ENCODE measurements around the gene CHCHD4.

DNA sequence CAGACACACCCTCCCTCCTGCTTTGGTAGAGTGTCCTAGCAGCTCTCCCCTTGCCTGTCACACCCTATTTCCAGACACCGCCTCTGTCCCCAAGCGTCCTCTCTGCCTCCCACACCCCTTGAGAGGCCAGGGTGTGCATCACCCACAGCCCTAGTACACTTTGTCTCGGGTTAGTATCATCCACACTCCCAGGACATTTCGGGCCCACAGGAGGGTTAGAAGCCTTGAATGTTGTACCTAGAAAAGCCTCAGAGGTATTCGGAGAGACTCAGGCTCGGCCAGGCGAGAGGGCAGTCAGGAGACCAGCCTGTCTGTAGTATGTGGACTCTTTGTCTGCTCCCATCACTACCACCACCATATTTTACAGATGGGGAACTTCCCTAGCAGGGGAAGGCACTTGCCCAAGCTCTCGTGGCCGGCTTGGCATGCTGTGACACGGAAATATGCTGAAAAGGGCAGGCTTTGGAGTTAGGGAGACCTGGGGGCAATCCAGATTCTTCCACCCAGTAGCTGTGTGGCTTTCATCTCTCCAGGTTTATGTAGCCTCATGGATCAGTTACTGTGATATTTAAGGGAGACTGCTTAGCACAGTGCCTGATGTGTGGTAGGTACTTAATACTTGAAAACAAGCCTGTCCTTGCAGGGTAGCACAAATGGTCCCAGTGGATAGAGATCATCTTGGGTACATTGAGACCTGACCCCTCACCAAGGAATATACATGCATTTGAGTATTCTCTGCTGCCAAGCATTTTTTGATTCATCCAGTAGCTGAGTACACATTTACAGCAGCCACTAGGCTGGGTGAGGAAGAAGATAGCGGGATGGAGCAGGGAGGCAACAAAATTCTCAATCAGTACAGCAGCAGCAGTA, 1.6 kb upstream of the CHCHD4 start:
- TF ChIP-seq, protein P1, sequence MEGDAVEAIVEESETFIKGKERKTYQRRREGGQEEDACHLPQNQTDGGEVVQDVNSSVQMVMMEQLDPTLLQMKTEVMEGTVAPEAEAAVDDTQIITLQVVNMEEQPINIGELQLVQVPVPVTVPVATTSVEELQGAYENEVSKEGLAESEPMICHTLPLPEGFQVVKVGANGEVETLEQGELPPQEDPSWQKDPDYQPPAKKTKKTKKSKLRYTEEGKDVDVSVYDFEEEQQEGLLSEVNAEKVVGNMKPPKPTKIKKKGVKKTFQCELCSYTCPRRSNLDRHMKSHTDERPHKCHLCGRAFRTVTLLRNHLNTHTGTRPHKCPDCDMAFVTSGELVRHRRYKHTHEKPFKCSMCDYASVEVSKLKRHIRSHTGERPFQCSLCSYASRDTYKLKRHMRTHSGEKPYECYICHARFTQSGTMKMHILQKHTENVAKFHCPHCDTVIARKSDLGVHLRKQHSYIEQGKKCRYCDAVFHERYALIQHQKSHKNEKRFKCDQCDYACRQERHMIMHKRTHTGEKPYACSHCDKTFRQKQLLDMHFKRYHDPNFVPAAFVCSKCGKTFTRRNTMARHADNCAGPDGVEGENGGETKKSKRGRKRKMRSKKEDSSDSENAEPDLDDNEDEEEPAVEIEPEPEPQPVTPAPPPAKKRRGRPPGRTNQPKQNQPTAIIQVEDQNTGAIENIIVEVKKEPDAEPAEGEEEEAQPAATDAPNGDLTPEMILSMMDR (IDR thresholded peaks at IDR 0.05; ENCODE audit: poor library complexity, severe bottlenecking) = no peak
- no peak for TF ChIP-seq POLR2AphosphoS5 (IDR thresholded peaks at IDR 0.05)
- no peak for TF ChIP-seq EP300 (conservative IDR thresholded peaks at IDR 0.05; ENCODE audit: poor library complexity, severe bottlenecking)
- no peak for TF ChIP-seq EZH2 (IDR thresholded peaks at IDR 0.05; ENCODE audit: borderline replicate concordance, insufficient read depth, low read length, poor library complexity, severe bottlenecking)
- TF ChIP-seq MXI1 (conservative IDR thresholded peaks at IDR 0.05; ENCODE audit: poor library complexity, severe bottlenecking) = no peak
- TF ChIP-seq, protein P2, sequence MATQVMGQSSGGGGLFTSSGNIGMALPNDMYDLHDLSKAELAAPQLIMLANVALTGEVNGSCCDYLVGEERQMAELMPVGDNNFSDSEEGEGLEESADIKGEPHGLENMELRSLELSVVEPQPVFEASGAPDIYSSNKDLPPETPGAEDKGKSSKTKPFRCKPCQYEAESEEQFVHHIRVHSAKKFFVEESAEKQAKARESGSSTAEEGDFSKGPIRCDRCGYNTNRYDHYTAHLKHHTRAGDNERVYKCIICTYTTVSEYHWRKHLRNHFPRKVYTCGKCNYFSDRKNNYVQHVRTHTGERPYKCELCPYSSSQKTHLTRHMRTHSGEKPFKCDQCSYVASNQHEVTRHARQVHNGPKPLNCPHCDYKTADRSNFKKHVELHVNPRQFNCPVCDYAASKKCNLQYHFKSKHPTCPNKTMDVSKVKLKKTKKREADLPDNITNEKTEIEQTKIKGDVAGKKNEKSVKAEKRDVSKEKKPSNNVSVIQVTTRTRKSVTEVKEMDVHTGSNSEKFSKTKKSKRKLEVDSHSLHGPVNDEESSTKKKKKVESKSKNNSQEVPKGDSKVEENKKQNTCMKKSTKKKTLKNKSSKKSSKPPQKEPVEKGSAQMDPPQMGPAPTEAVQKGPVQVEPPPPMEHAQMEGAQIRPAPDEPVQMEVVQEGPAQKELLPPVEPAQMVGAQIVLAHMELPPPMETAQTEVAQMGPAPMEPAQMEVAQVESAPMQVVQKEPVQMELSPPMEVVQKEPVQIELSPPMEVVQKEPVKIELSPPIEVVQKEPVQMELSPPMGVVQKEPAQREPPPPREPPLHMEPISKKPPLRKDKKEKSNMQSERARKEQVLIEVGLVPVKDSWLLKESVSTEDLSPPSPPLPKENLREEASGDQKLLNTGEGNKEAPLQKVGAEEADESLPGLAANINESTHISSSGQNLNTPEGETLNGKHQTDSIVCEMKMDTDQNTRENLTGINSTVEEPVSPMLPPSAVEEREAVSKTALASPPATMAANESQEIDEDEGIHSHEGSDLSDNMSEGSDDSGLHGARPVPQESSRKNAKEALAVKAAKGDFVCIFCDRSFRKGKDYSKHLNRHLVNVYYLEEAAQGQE (IDR thresholded peaks at IDR 0.05; ENCODE audit: borderline replicate concordance) = no peak
- TF ChIP-seq TAF1 (IDR thresholded peaks at IDR 0.05; ENCODE audit: low read depth) = no peak
- TF ChIP-seq RAD21 (conservative IDR thresholded peaks at IDR 0.05) = no peak

Data from neural cell (in vitro differentiated cells).